Measurements from ENCODE around the gene ZNF19. TPM values are rescaled to one million over a fixed set of nuclear protein-coding genes. Genes with fewer than 3 reads are reported as not detected.

The ZNF19 gene
- total RNA-seq, 4 donors from 2014 or later: 11.6 to 39.8 (median 22.5) TPM

DNA sequence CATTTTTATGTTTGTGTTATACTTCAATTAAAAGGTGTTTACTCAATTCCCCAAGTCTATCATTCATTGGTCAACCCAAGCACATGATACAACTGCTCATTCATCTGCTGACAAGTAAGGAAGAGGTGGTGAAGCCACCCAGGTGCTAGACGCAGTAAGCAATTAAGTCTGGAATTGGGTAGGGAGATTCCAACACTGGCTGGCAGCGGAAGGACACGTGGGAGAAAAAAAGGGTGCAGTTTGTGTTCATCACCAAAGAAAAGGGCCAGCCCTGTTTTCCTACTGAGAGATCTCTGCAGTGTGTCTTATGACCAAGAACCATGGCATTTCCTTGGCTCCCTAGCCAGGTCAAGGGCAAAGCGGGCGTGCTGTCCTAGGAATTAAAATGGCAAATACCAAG lies 15.2 kb downstream of the ZNF19 start:
- TF ChIP-seq POLR2AphosphoS5 (IDR thresholded peaks at IDR 0.05) (no peak), POLR2A (IDR thresholded peaks at IDR 0.05) (no peak), EP300 (IDR thresholded peaks at IDR 0.05; ENCODE audit: low read depth) (no peak)
- TF ChIP-seq, protein P1, sequence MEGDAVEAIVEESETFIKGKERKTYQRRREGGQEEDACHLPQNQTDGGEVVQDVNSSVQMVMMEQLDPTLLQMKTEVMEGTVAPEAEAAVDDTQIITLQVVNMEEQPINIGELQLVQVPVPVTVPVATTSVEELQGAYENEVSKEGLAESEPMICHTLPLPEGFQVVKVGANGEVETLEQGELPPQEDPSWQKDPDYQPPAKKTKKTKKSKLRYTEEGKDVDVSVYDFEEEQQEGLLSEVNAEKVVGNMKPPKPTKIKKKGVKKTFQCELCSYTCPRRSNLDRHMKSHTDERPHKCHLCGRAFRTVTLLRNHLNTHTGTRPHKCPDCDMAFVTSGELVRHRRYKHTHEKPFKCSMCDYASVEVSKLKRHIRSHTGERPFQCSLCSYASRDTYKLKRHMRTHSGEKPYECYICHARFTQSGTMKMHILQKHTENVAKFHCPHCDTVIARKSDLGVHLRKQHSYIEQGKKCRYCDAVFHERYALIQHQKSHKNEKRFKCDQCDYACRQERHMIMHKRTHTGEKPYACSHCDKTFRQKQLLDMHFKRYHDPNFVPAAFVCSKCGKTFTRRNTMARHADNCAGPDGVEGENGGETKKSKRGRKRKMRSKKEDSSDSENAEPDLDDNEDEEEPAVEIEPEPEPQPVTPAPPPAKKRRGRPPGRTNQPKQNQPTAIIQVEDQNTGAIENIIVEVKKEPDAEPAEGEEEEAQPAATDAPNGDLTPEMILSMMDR (IDR thresholded peaks at IDR 0.05): no peak
- no peak for DNase-seq
- H3K9me3 ChIP-seq: no peaks in the 10 kb centered on the region
- in situ Hi-C loops (cut with MboI; ENCODE audit: low pct_ligation_motif_present in 1 of 4, low pct_unique_long_range_greater_than_20kb in 1 of 4, low sequenced_read_pairs in 3 of 4) (no loop called here), intact Hi-C loops (cut with DNase I; ENCODE audit: low total_unique reads) (no loop called here)
- no peak overlapping the region for H3K27ac ChIP-seq
- H3K4me1 ChIP-seq: no peaks in the 10 kb centered on the region
- H3K36me3 ChIP-seq: peaks cover 0 to 29% (median 7%) of the 10 kb centered on the region in 4 donors
- 94% methylated on average over 3 to 5 of the region's 5 CpGs for WGBS, 2 donors (ENCODE audit: low coverage in 1 of 2)
- H3K4me3 ChIP-seq: no peak overlapping the region
- no peaks in the 10 kb centered on the region for H3K27me3 ChIP-seq

DNA sequence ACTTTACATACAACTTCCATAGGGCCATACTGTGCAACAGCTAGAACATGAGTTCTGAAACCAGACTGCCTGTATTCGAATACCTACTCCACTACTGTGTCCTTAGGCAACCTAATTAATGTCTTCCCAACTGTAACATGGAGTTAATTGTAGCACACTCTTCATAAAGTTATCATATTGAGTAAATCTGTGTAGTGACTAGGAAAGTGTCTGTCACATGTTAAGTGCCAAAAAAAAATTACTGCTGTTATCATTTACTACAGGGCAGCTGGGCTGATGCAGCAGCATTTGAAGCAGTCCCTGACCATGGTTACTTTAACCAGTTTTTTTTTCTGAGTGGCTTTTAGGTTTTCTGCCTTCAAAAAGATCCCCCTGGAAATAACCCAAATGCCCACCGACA lies 16.2 kb downstream of the ZNF19 start:
- DNase-seq: no peak
- intact Hi-C loops (cut with DNase I; ENCODE audit: low total_unique reads): no loop called here
- 93 to 94% methylated on average over 2 of the region's 2 CpGs for WGBS, 2 donors (ENCODE audit: low coverage in 1 of 2)

DNA sequence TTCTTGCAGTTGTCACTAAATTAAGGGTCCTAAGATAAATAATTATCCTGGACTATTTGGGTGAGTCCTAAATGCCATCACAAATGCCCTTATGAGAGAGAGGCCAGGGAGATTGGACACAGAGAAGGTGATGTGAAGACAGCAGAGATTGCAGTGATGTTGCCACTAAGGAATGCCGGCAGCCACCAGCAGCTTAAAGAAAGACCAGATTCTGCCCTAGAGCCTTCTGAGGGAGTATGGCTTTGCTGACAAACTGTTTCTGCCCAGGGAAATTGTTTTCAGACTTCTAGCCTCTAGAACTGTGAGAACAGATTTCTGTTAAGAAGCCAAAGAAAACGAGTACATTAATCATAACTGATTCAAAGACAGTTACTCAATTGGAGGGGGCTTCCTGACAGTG lies 17.1 kb downstream of the ZNF19 start:
- 84% methylated on average over 2 of the region's 2 CpGs; no CpG with 5 or more reads in 1 of the 2 donors for WGBS, 2 donors (ENCODE audit: low coverage in 1 of 2)
- in situ Hi-C loops (cut with MboI; ENCODE audit: low pct_ligation_motif_present in 1 of 4, low pct_unique_long_range_greater_than_20kb in 1 of 4, low sequenced_read_pairs in 3 of 4) (no loop called here), intact Hi-C loops (cut with DNase I; ENCODE audit: low total_unique reads) (no loop called here)
- DNase-seq: no peak
- Histone ChIP-seq H3K27me3 (no peaks in the 10 kb centered on the region), H3K4me1 (no peaks in the 10 kb centered on the region), H3K4me3 (no peak overlapping the region), H3K27ac (no peak overlapping the region), H3K36me3 (peaks cover 0 to 14% (median 3%) of the 10 kb centered on the region in 4 donors), H3K9me3 (no peaks in the 10 kb centered on the region)
- no peak for TF ChIP-seq POLR2AphosphoS5 (IDR thresholded peaks at IDR 0.05)
- TF ChIP-seq, protein P1 (IDR thresholded peaks at IDR 0.05): no peak
- no peak for TF ChIP-seq POLR2A (IDR thresholded peaks at IDR 0.05)
- no peak for TF ChIP-seq EP300 (IDR thresholded peaks at IDR 0.05; ENCODE audit: low read depth)

More for the DNA sequence above, 16.2 kb downstream of the ZNF19 start:
- H3K27ac ChIP-seq: no peak overlapping the region
- in situ Hi-C loops (cut with MboI; ENCODE audit: low pct_ligation_motif_present in 1 of 4, low pct_unique_long_range_greater_than_20kb in 1 of 4, low sequenced_read_pairs in 3 of 4): no loop called here
- no peak overlapping the region for H3K4me3 ChIP-seq
- no peaks in the 10 kb centered on the region for H3K27me3 ChIP-seq
- peaks cover 0 to 19% (median 4%) of the 10 kb centered on the region in 4 donors for H3K36me3 ChIP-seq
- no peaks in the 10 kb centered on the region for H3K4me1 ChIP-seq
- no peaks in the 10 kb centered on the region for H3K9me3 ChIP-seq
- TF ChIP-seq POLR2A (IDR thresholded peaks at IDR 0.05) (no peak), POLR2AphosphoS5 (IDR thresholded peaks at IDR 0.05) (no peak), EP300 (IDR thresholded peaks at IDR 0.05; ENCODE audit: low read depth) (no peak)
- TF ChIP-seq, protein P1 (IDR thresholded peaks at IDR 0.05): no peak

DNA sequence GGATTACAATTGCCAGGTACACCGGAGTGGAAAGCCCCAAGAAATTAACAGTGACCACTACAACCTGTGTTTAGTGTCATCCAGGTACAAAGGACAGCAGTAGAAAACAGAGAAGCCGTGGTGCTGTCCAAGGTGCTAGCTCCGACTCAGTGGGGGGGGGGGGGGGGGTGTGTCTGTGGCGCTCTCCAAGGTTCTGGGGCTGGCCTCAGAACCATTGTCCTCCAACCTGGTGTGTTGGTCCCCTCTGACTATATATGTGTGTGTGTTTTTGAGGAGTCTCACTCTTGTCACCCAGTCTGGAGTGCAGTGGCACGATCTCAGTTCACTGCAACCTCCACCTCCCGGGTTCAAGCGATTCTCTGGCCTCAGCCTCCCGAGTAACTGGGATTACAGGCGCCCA lies 21.3 kb downstream of the ZNF19 start:
- in situ Hi-C loops (cut with MboI; ENCODE audit: low pct_ligation_motif_present in 1 of 4, low pct_unique_long_range_greater_than_20kb in 1 of 4, low sequenced_read_pairs in 3 of 4): no loop called here
- H3K36me3 ChIP-seq: no peaks in the 10 kb centered on the region
- TF ChIP-seq POLR2AphosphoS5 (IDR thresholded peaks at IDR 0.05) (no peak), EP300 (IDR thresholded peaks at IDR 0.05; ENCODE audit: low read depth) (no peak), POLR2A (IDR thresholded peaks at IDR 0.05) (no peak)
- TF ChIP-seq, protein P1 (IDR thresholded peaks at IDR 0.05): no peak
- 40 to 100% methylated on average over 1 to 9 of the region's 9 CpGs for WGBS, 2 donors (ENCODE audit: low coverage in 1 of 2)
- peaks cover 0 to 1% (median 0%) of the 10 kb centered on the region in 4 donors for H3K4me1 ChIP-seq
- no peak overlapping the region for H3K27ac ChIP-seq
- H3K27me3 ChIP-seq: no peaks in the 10 kb centered on the region
- intact Hi-C loops (cut with DNase I; ENCODE audit: low total_unique reads): no loop called here
- H3K4me3 ChIP-seq: no peak overlapping the region
- no peaks in the 10 kb centered on the region for H3K9me3 ChIP-seq
- no peak for DNase-seq
